ENCODE results near the gene SOS1. TPM values are rescaled to one million over a fixed set of nuclear protein-coding genes. Genes with fewer than 3 reads are reported as not detected.

The SOS1 gene
- polyA plus RNA-seq, 1 of the 3 experiments (the other 2 are of a cell fraction) = 12.8 TPM

- H3K79me2 ChIP-seq (ENCODE audit: insufficient read depth) = no peaks in the 10 kb centered on the region
- DNase-seq = no peak
- ChIA-PET POLR2A (no interaction called here), CTCF (interaction anchor here (1.2 to 1.9 kb wide), 2 partner anchors 31 to 250 kb away, joined by 3 to 5 read pairs; no protein-coding TSS in a partner anchor)
- H3K4me2 ChIP-seq = no peak overlapping the region
- no peak overlapping the region for H2AFZ ChIP-seq (ENCODE audit: low read depth)
- H3K27me3 ChIP-seq (ENCODE audit: insufficient read depth) = no peaks in the 10 kb centered on the region
- no peaks in the 10 kb centered on the region for H3K9me2 ChIP-seq
- no peaks in the 10 kb centered on the region for H4K20me1 ChIP-seq (ENCODE audit: insufficient read depth)
- TF ChIP-seq, protein P1, sequence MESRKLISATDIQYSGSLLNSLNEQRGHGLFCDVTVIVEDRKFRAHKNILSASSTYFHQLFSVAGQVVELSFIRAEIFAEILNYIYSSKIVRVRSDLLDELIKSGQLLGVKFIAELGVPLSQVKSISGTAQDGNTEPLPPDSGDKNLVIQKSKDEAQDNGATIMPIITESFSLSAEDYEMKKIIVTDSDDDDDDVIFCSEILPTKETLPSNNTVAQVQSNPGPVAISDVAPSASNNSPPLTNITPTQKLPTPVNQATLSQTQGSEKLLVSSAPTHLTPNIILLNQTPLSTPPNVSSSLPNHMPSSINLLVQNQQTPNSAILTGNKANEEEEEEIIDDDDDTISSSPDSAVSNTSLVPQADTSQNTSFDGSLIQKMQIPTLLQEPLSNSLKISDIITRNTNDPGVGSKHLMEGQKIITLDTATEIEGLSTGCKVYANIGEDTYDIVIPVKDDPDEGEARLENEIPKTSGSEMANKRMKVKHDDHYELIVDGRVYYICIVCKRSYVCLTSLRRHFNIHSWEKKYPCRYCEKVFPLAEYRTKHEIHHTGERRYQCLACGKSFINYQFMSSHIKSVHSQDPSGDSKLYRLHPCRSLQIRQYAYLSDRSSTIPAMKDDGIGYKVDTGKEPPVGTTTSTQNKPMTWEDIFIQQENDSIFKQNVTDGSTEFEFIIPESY (IDR thresholded peaks at IDR 0.05; ENCODE audit: borderline replicate concordance, low read depth) = no peak
- no peak for TF ChIP-seq CHD2 (IDR thresholded peaks at IDR 0.05; ENCODE audit: low read length, partially characterized antibody)
- no peak for TF ChIP-seq SIN3A (IDR thresholded peaks at IDR 0.05; ENCODE audit: borderline replicate concordance, low read depth, low read length)
- TF ChIP-seq RXRA (IDR thresholded peaks at IDR 0.05; ENCODE audit: borderline replicate concordance, low read depth) = no peak
- TF ChIP-seq, protein P2, sequence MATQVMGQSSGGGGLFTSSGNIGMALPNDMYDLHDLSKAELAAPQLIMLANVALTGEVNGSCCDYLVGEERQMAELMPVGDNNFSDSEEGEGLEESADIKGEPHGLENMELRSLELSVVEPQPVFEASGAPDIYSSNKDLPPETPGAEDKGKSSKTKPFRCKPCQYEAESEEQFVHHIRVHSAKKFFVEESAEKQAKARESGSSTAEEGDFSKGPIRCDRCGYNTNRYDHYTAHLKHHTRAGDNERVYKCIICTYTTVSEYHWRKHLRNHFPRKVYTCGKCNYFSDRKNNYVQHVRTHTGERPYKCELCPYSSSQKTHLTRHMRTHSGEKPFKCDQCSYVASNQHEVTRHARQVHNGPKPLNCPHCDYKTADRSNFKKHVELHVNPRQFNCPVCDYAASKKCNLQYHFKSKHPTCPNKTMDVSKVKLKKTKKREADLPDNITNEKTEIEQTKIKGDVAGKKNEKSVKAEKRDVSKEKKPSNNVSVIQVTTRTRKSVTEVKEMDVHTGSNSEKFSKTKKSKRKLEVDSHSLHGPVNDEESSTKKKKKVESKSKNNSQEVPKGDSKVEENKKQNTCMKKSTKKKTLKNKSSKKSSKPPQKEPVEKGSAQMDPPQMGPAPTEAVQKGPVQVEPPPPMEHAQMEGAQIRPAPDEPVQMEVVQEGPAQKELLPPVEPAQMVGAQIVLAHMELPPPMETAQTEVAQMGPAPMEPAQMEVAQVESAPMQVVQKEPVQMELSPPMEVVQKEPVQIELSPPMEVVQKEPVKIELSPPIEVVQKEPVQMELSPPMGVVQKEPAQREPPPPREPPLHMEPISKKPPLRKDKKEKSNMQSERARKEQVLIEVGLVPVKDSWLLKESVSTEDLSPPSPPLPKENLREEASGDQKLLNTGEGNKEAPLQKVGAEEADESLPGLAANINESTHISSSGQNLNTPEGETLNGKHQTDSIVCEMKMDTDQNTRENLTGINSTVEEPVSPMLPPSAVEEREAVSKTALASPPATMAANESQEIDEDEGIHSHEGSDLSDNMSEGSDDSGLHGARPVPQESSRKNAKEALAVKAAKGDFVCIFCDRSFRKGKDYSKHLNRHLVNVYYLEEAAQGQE (IDR thresholded peaks at IDR 0.05; ENCODE audit: low read depth, low read length) = no peak
- no peak for TF ChIP-seq TEAD4 (IDR thresholded peaks at IDR 0.05; ENCODE audit: borderline replicate concordance, insufficient read depth)
- H3K27ac ChIP-seq (ENCODE audit: low read depth in 2 of 2, low read length in 1 of 2) = no peak overlapping the region
- H3K4me1 ChIP-seq (ENCODE audit: control insufficient read depth in 1 of 2, insufficient read depth in 2 of 2, low read depth in 1 of 2, low read length in 1 of 2) = peaks cover 0 to 2% of the 10 kb centered on the region in 2 experiments; a peak in 2 of 4 replicates
- no peaks in the 10 kb centered on the region for H3F3A ChIP-seq (replicated peaks; ENCODE audit: insufficient read depth)
- H3K9me3 ChIP-seq = no peaks in the 10 kb centered on the region
- H3K4me3 ChIP-seq (ENCODE audit: low read depth in 2 of 2, low read length in 1 of 2) = no peak overlapping the region
- peaks cover 14 to 32% of the 10 kb centered on the region in 2 experiments for H3K36me3 ChIP-seq (replicated peaks in 1 of 2; ENCODE audit: control insufficient read depth in 1 of 2, insufficient read depth in 2 of 2, low read length in 1 of 2)
- 95% methylated on average over 3 of the region's 3 CpGs for WGBS (ENCODE audit: low lambda C conversion rate)
- H3K9ac ChIP-seq = no peak overlapping the region
Observed at GRCh38 chr2:38978908-38979307, 141.9 kb downstream of the SOS1 start.

DNA sequence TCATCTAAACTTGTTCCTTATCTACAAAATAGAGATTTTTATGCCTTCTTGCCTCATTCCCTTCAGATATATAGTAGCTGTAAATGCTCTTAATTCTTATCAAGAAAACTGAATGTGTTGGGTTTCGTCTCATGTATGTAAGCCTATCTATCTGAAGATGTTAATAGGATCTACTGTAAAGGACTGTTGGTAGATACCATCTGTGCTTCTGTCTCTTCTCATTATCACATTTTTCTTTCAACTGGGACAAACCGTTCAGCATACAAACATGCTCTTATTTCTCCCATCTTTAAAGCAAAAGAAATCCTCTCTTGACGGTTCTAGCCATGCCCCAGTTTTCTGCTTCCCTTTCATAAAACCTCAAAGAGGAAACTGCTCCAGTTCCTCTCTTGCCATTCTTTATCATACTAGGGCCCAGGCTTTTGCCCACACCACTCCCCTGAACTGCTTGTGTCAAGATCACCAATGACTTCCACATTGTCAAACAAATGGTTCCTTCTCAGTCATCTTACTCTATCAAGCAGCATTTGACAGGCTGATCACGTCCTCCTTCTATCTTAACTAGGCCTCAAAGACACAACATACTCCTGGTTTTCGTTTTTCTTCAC lies 142.5 kb downstream of the SOS1 start:
- H3K4me3 ChIP-seq (ENCODE audit: low read depth in 2 of 2, low read length in 1 of 2) = no peak overlapping the region
- ChIA-PET POLR2A (interaction anchor here (0.6 kb wide), 1 partner anchor 142 kb away, joined by 3 read pairs; no protein-coding TSS in a partner anchor), CTCF (interaction anchor here (1.9 kb wide), 1 partner anchor 31 kb away, joined by 5 read pairs; no protein-coding TSS in a partner anchor)
- no peak overlapping the region for H3K4me2 ChIP-seq
- no peak overlapping the region for H3K27ac ChIP-seq (ENCODE audit: low read depth in 2 of 2, low read length in 1 of 2)
- no peaks in the 10 kb centered on the region for H3K9me3 ChIP-seq
- H3K36me3 ChIP-seq (replicated peaks in 1 of 2; ENCODE audit: control insufficient read depth in 1 of 2, insufficient read depth in 2 of 2, low read length in 1 of 2) = peaks cover 14 to 27% of the 10 kb centered on the region in 2 experiments
- no peak for DNase-seq
- H3K9me2 ChIP-seq = no peaks in the 10 kb centered on the region
- H3K79me2 ChIP-seq (ENCODE audit: insufficient read depth) = no peaks in the 10 kb centered on the region
- no peaks in the 10 kb centered on the region for H3K27me3 ChIP-seq (ENCODE audit: insufficient read depth)
- no peaks in the 10 kb centered on the region for H4K20me1 ChIP-seq (ENCODE audit: insufficient read depth)
- WGBS (ENCODE audit: low lambda C conversion rate) = 90% methylated on average over 5 of the region's 5 CpGs
- no peak overlapping the region for H3K9ac ChIP-seq
- peaks cover 0 to 2% of the 10 kb centered on the region in 2 experiments; a peak in 2 of 4 replicates for H3K4me1 ChIP-seq (ENCODE audit: control insufficient read depth in 1 of 2, insufficient read depth in 2 of 2, low read depth in 1 of 2, low read length in 1 of 2)
- H3F3A ChIP-seq (replicated peaks; ENCODE audit: insufficient read depth) = no peaks in the 10 kb centered on the region
- no peak overlapping the region for H2AFZ ChIP-seq (ENCODE audit: low read depth)
- TF ChIP-seq SMC3 (IDR thresholded peaks at IDR 0.05; ENCODE audit: low read depth, low read length) = no peak
- no peak for TF ChIP-seq FOXJ3 (CRISPR knock-in tag; IDR thresholded peaks at IDR 0.05)
- no peak for TF ChIP-seq RAD21 (IDR thresholded peaks at IDR 0.05; ENCODE audit: low read length)
- TF ChIP-seq, protein P2 (IDR thresholded peaks at IDR 0.05; ENCODE audit: low read depth, low read length) = no peak
- TF ChIP-seq RCOR1 (IDR thresholded peaks at IDR 0.05; ENCODE audit: low read length) = no peak
- TF ChIP-seq MAX (IDR thresholded peaks at IDR 0.05; ENCODE audit: low read depth) = no peak
- no peak for TF ChIP-seq MXI1 (IDR thresholded peaks at IDR 0.05; ENCODE audit: low read depth, low read length)
- no peak for TF ChIP-seq FOSL2 (IDR thresholded peaks at IDR 0.05; ENCODE audit: borderline replicate concordance, low read depth)
- TF ChIP-seq USF2 (IDR thresholded peaks at IDR 0.05; ENCODE audit: borderline replicate concordance, low read depth, low read length) = no peak
- no peak for TF ChIP-seq EZH2phosphoT487 (IDR thresholded peaks at IDR 0.05; ENCODE audit: borderline replicate concordance, low read depth)
